Liver (tissue), 9 donors: ENCODE data around the gene MMP19. TPM values are rescaled to one million over a fixed set of nuclear protein-coding genes. Genes with fewer than 3 reads are reported as not detected.

ENCODE experiments used
- DNase-seq: peaks from one replicate; pipeline ENCODE4 v3.0.0-alpha.2; 2017; ENCODE audit warnings: low spot score
- H3K27ac ChIP-seq, 2 donors: one replicate each; pipeline ENCODE4 v1.7.0; 2013; ENCODE audit warnings: inconsistent platforms in 2 of 2, low read length in 2 of 2, control low read depth in 1 of 2, low read depth in 1 of 2, mild to moderate bottlenecking in 1 of 2
- H3K27me3 ChIP-seq, 4 donors: one replicate each; pipeline versions ENCODE4 v1.6.1 to v1.7.0; 2013; ENCODE audit warnings: low read length in 3 of 4, inconsistent platforms in 1 of 4, mild to moderate bottlenecking in 1 of 4, moderate library complexity in 1 of 4; ENCODE audit not compliant: control insufficient read depth in 4 of 4, insufficient read depth in 4 of 4
- H3K36me3 ChIP-seq, 4 donors: one replicate each; pipeline versions ENCODE4 v1.6.1 to v1.7.0; 2013; ENCODE audit warnings: low read length in 3 of 4, mild to moderate bottlenecking in 3 of 4, low read depth in 1 of 4, moderate library complexity in 1 of 4; ENCODE audit not compliant: control insufficient read depth in 4 of 4, insufficient read depth in 3 of 4
- H3K4me1 ChIP-seq, 4 donors: one replicate each; pipeline versions ENCODE4 v1.6.1 to v1.7.0; 2013; ENCODE audit warnings: low read length in 3 of 4, mild to moderate bottlenecking in 3 of 4, moderate library complexity in 1 of 4; ENCODE audit not compliant: control insufficient read depth in 4 of 4, insufficient read depth in 4 of 4
- H3K4me3 ChIP-seq, 3 donors: one replicate each; pipeline versions ENCODE4 v1.6.1 to v1.7.0; 2013; ENCODE audit warnings: low read length in 3 of 3, control low read depth in 1 of 3, low read depth in 1 of 3, mild to moderate bottlenecking in 1 of 3
- H3K9ac ChIP-seq, 2 donors: one replicate each; pipeline ENCODE4 v1.7.0; 2013; ENCODE audit warnings: low read length in 2 of 2, mild to moderate bottlenecking in 2 of 2, moderate library complexity in 2 of 2, control low read depth in 1 of 2, low read depth in 1 of 2
- H3K9me3 ChIP-seq, 4 donors: one replicate each; pipeline versions ENCODE4 v1.6.1 to v1.7.0; 2013; ENCODE audit warnings: low read length in 3 of 4; ENCODE audit not compliant: control insufficient read depth in 4 of 4
- EGR1 ChIP-seq, 2 donors: IDR thresholded peaks; 2 replicates each; pipeline ENCODE4 v1.6.1; 2016 to 2018; ENCODE audit warnings: antibody characterized with exemption in 2 of 2, low read depth in 2 of 2
- FOXA1 ChIP-seq: IDR thresholded peaks from 2 replicates; pipeline ENCODE4 v1.6.1; 2016; ENCODE audit warnings: antibody characterized with exemption
- FOXA2 ChIP-seq: IDR thresholded peaks from 2 replicates; pipeline ENCODE4 v1.6.1; 2016; ENCODE audit warnings: antibody characterized with exemption
- GABPA ChIP-seq, 2 donors: IDR thresholded peaks in 1 of 2; conservative IDR thresholded peaks in 1 of 2; 2 replicates each; pipeline ENCODE4 v1.6.1; 2016; ENCODE audit warnings: antibody characterized with exemption in 2 of 2, mild to moderate bottlenecking in 1 of 2, moderate library complexity in 1 of 2
- HNF4A ChIP-seq, 2 donors: conservative IDR thresholded peaks; 2 replicates each; pipeline ENCODE4 v1.6.1; 2016; ENCODE audit warnings: antibody characterized with exemption in 2 of 2, mild to moderate bottlenecking in 2 of 2
- HNF4G ChIP-seq: IDR thresholded peaks from 2 replicates; pipeline ENCODE4 v1.6.1; 2016; ENCODE audit warnings: antibody characterized with exemption
- RAD21 ChIP-seq, 2 donors: IDR thresholded peaks; 2 replicates each; pipeline ENCODE4 v1.6.1; 2016; ENCODE audit warnings: antibody characterized with exemption in 2 of 2, mild to moderate bottlenecking in 2 of 2
- RXRA ChIP-seq, 2 donors: IDR thresholded peaks; 2 replicates each; pipeline ENCODE4 v1.6.1; 2017 to 2018; ENCODE audit warnings: antibody characterized with exemption in 2 of 2, mild to moderate bottlenecking in 1 of 2
- TAF1 ChIP-seq: conservative IDR thresholded peaks from 2 replicates; pipeline ENCODE4 v1.6.1; 2016; ENCODE audit warnings: antibody characterized with exemption, mild to moderate bottlenecking
- YY1 ChIP-seq: IDR thresholded peaks from 2 replicates; pipeline ENCODE4 v1.6.1; 2016; ENCODE audit warnings: antibody characterized with exemption, mild to moderate bottlenecking
- WGBS: extraction: QIAGEN DNeasy Blood & Tissue Kit; methylation state at CpG from one replicate; pipeline ENCODE4 v1.1.7; 2013; 5-methylcytosine and 5-hydroxymethylcytosine counted together
- polyA plus RNA-seq, 2 donors: library from polyadenylated mRNA; stranded (reverse) in 1 of 2; unstranded in 1 of 2; fragments of 200-250 nt in 1 of 2; fragments of >200 nt in 1 of 2; fragmentation: Nextera tagmentation in 1 of 2; extraction: Ambion mirVana in 1 of 2; gene quantifications; one replicate each; pipeline versions ENCODE4 v1.2.1 to v1.2.3, GENCODE V29; 2013 to 2015
- total RNA-seq, 2 donors: library from RNA; depleted of rRNA; stranded (reverse); fragments of >200 nt; gene quantifications; one replicate each; pipeline ENCODE4 v1.2.3, GENCODE V29; 2014
- TF ChIP-seq, protein P1 (sequence below): IDR thresholded peaks from 2 replicates; pipeline ENCODE4 v1.6.1; 2016; ENCODE audit warnings: antibody characterized with exemption
- TF ChIP-seq, protein P2 (sequence below): IDR thresholded peaks from 2 replicates; pipeline ENCODE4 v1.6.1; 2016; ENCODE audit warnings: antibody characterized with exemption
- TF ChIP-seq, protein P3 (sequence below): IDR thresholded peaks from 2 replicates; pipeline ENCODE4 v1.6.1; 2016; ENCODE audit warnings: antibody characterized with exemption, mild to moderate bottlenecking
- TF ChIP-seq, protein P4 (sequence below): fragments of 150-350 bp; IDR thresholded peaks from 2 replicates; pipeline ENCODE4 v1.5.1; 2017; ENCODE audit warnings: improper control_type of control experiment, low read depth, low read length; ENCODE audit not compliant: missing input control
- TF ChIP-seq, protein P5 (sequence below): IDR thresholded peaks from 2 replicates; pipeline ENCODE4 v1.6.1; 2016; ENCODE audit warnings: antibody characterized with exemption
- donor health status: healthy.
- donor health status: healthy.
- donor health status: healthy.
- donor health status: healthy.
- donor health status: healthy.

The MMP19 gene
- total and polyA plus RNA-seq, 4 donors = 1.1 to 2.4 (median 1.4) TPM

- H3K36me3 ChIP-seq = peaks cover 8 to 31% (median 20%) of the 10 kb centered on the region in 4 donors
- TF ChIP-seq, protein P1, sequence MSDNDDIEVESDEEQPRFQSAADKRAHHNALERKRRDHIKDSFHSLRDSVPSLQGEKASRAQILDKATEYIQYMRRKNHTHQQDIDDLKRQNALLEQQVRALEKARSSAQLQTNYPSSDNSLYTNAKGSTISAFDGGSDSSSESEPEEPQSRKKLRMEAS = no peak
- TF ChIP-seq, protein P2, sequence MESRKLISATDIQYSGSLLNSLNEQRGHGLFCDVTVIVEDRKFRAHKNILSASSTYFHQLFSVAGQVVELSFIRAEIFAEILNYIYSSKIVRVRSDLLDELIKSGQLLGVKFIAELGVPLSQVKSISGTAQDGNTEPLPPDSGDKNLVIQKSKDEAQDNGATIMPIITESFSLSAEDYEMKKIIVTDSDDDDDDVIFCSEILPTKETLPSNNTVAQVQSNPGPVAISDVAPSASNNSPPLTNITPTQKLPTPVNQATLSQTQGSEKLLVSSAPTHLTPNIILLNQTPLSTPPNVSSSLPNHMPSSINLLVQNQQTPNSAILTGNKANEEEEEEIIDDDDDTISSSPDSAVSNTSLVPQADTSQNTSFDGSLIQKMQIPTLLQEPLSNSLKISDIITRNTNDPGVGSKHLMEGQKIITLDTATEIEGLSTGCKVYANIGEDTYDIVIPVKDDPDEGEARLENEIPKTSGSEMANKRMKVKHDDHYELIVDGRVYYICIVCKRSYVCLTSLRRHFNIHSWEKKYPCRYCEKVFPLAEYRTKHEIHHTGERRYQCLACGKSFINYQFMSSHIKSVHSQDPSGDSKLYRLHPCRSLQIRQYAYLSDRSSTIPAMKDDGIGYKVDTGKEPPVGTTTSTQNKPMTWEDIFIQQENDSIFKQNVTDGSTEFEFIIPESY = no peak
- TF ChIP-seq FOXA2 (no peak), TAF1 (no peak), RXRA (IDR thresholded peaks at IDR 0.05) (no peak), RAD21 (IDR thresholded peaks at IDR 0.05) (peak in 1 of 2 donors; percentile 4), EGR1 (IDR thresholded peaks at IDR 0.05; ENCODE audit: low read depth in 2 of 2) (no peak), GABPA (IDR thresholded peaks at IDR 0.05 in 1 of 2, conservative IDR thresholded peaks at IDR 0.05 in 1 of 2) (peak in 1 of 2 donors; percentile 73)
- TF ChIP-seq, protein P3, sequence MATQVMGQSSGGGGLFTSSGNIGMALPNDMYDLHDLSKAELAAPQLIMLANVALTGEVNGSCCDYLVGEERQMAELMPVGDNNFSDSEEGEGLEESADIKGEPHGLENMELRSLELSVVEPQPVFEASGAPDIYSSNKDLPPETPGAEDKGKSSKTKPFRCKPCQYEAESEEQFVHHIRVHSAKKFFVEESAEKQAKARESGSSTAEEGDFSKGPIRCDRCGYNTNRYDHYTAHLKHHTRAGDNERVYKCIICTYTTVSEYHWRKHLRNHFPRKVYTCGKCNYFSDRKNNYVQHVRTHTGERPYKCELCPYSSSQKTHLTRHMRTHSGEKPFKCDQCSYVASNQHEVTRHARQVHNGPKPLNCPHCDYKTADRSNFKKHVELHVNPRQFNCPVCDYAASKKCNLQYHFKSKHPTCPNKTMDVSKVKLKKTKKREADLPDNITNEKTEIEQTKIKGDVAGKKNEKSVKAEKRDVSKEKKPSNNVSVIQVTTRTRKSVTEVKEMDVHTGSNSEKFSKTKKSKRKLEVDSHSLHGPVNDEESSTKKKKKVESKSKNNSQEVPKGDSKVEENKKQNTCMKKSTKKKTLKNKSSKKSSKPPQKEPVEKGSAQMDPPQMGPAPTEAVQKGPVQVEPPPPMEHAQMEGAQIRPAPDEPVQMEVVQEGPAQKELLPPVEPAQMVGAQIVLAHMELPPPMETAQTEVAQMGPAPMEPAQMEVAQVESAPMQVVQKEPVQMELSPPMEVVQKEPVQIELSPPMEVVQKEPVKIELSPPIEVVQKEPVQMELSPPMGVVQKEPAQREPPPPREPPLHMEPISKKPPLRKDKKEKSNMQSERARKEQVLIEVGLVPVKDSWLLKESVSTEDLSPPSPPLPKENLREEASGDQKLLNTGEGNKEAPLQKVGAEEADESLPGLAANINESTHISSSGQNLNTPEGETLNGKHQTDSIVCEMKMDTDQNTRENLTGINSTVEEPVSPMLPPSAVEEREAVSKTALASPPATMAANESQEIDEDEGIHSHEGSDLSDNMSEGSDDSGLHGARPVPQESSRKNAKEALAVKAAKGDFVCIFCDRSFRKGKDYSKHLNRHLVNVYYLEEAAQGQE = no peak
- H3K27me3 ChIP-seq = no peaks in the 10 kb centered on the region
- whole genome bisulfite sequencing = 2% methylated on average over 17 of the region's 17 CpGs
- H3K27ac ChIP-seq = peak overlapping the region; percentile 7 to 64
- peaks cover 0 to 32% (median 26%) of the 10 kb centered on the region in 4 donors for H3K4me1 ChIP-seq
- H3K4me3 ChIP-seq = peak overlapping the region; percentile 67 to 91 (median 72)
- peak overlapping the region; percentile 50 to 51 for H3K9ac ChIP-seq
- DNase-seq = no peak
- no peaks in the 10 kb centered on the region for H3K9me3 ChIP-seq
Measured at GRCh38 chr12:55818140-55818728, 24.5 kb downstream of the MMP19 start.

DNA sequence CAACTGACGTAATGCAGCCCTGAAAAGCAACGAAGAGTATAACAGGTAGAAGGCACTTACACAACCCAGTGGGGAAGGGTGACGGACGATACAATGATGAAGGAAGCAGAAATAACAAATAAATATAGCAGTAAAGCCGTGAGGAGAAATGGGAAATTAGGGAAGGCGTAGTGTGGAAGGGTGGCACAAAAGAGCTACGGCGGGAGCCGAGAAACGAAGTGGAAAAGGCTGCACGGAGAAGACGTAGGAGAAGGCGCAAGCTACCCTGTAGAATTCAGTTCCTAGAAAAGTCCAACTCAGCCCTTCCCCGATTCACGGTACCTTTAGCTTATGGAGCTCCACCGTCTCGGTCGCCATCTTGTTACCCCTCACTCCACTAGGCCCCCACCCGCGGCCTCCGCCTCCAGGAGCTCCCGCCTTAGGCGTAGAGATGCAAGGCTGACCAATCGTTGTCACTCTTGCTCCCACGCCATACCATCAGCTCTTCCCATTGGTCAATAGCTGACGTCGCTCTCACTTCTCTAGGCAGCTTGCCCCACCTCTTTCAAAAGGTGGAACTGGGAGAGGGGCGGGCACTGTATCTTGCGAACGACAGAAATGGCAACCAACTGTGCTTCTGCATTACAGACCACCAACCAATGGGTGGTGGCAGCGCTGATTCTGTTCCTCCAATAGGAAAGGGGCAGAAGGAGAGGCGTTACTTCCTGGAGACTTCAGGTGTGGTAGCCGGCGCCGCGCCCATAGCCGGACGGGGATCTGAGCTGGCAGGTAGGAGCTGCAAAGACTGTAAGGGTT, 25.2 kb downstream of the MMP19 start, which contains the start of the genes ORMDL2 and SARNP:
ORMDL2 (plus strand) TSS at position 697 of the 795 bp plus-strand sequence. CDS start 959 bp downstream, outside the sequence.
SARNP (minus strand) TSS at position 380 of the 795 bp plus-strand sequence; CDS start at position 357, 23 bp downstream.
- peaks cover 8 to 27% (median 17%) of the 10 kb centered on the region in 4 donors for H3K36me3 ChIP-seq
- no peaks in the 10 kb centered on the region for H3K9me3 ChIP-seq
- H3K27ac ChIP-seq = peak within 1 kb of the TSS; percentile 86 to 90
- H3K4me1 ChIP-seq = peaks cover 0 to 27% (median 21%) of the 10 kb centered on the region in 4 donors
- peak within 1 kb of the TSS; percentile 99 for H3K9ac ChIP-seq
- under 1% methylated on average over 38 of the region's 38 CpGs for WGBS
- peak within 1 kb of the TSS; percentile 72 to 100 (median 87) for H3K4me3 ChIP-seq
- H3K27me3 ChIP-seq = no peaks in the 10 kb centered on the region
- peak; percentile 94 for DNase-seq
- TF ChIP-seq FOXA2 (no peak), HNF4A (conservative IDR thresholded peaks at IDR 0.05) (no peak), EGR1 (IDR thresholded peaks at IDR 0.05; ENCODE audit: low read depth in 2 of 2) (no peak), YY1 (peak; percentile 98), FOXA1 (no peak), TAF1 (peak; percentile 21), RAD21 (IDR thresholded peaks at IDR 0.05) (peak; percentile 8 to 37), HNF4G (no peak), RXRA (IDR thresholded peaks at IDR 0.05) (no peak)
- TF ChIP-seq, protein P4, sequence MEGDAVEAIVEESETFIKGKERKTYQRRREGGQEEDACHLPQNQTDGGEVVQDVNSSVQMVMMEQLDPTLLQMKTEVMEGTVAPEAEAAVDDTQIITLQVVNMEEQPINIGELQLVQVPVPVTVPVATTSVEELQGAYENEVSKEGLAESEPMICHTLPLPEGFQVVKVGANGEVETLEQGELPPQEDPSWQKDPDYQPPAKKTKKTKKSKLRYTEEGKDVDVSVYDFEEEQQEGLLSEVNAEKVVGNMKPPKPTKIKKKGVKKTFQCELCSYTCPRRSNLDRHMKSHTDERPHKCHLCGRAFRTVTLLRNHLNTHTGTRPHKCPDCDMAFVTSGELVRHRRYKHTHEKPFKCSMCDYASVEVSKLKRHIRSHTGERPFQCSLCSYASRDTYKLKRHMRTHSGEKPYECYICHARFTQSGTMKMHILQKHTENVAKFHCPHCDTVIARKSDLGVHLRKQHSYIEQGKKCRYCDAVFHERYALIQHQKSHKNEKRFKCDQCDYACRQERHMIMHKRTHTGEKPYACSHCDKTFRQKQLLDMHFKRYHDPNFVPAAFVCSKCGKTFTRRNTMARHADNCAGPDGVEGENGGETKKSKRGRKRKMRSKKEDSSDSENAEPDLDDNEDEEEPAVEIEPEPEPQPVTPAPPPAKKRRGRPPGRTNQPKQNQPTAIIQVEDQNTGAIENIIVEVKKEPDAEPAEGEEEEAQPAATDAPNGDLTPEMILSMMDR = no peak
- TF ChIP-seq, protein P5, sequence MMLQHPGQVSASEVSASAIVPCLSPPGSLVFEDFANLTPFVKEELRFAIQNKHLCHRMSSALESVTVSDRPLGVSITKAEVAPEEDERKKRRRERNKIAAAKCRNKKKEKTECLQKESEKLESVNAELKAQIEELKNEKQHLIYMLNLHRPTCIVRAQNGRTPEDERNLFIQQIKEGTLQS = no peak
- TF ChIP-seq, protein P3 = no peak
- TF ChIP-seq, protein P1 = peak; percentile 61
